Measurements from ENCODE around the gene LPAR4.

DNA sequence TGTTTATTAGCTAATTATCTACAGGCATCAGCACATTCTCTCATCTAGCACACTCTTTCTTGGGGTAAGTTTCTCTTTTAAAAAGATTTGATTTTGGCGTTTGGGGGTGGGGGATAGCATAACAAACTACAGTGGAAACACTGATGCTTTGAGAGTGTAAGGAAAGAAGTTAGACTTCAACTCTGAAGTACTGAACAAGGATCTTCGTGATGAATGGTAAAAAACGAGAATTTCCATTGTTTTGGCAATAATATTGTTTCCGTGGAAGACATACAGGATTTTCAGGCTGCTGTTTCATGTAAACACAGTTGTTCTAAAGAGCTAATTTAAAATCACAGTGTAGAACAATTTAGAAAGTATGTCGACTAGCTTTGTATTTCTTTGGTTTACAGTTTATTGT is 451 bp downstream of the LPAR4 start:
- TF ChIP-seq KLF16 (tag by site-specific recombination; IDR thresholded peaks at IDR 0.05) = no peak
- TF ChIP-seq CTCF (tag by site-specific recombination; IDR thresholded peaks at IDR 0.05) = no peak
- TF ChIP-seq GLI4 (tag by site-specific recombination; IDR thresholded peaks at IDR 0.05) = no peak
- TF ChIP-seq ZNF76 (tag by site-specific recombination; IDR thresholded peaks at IDR 0.05; ENCODE audit: borderline replicate concordance, low read depth) = no peak
- no peak for TF ChIP-seq ZNF138 (tag by site-specific recombination; IDR thresholded peaks at IDR 0.05; ENCODE audit: borderline replicate concordance)
- no peak for TF ChIP-seq BCL11A (tag by site-specific recombination; IDR thresholded peaks at IDR 0.05; ENCODE audit: low read depth)
- TF ChIP-seq ZNF670 (tag by site-specific recombination; IDR thresholded peaks at IDR 0.05; ENCODE audit: low read depth) = no peak
- no peak for TF ChIP-seq ZNF555 (tag by site-specific recombination; conservative IDR thresholded peaks at IDR 0.05)
- no peak for TF ChIP-seq ZNF140 (tag by site-specific recombination; IDR thresholded peaks at IDR 0.05)
- TF ChIP-seq ZNF174 (tag by site-specific recombination; IDR thresholded peaks at IDR 0.05) = no peak
- TF ChIP-seq ZSCAN4 (tag by site-specific recombination; IDR thresholded peaks at IDR 0.05) = no peak
- TF ChIP-seq ZNF24 (tag by site-specific recombination; IDR thresholded peaks at IDR 0.05) = no peak
- TF ChIP-seq, protein P1, sequence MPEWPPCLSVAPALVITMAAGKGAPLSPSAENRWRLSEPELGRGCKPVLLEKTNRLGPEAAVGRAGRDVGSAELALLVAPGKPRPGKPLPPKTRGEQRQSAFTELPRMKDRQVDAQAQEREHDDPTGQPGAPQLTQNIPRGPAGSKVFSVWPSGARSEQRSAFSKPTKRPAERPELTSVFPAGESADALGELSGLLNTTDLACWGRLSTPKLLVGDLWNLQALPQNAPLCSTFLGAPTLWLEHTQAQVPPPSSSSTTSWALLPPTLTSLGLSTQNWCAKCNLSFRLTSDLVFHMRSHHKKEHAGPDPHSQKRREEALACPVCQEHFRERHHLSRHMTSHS (tag by site-specific recombination; IDR thresholded peaks at IDR 0.05) = no peak
- TF ChIP-seq, protein P2, sequence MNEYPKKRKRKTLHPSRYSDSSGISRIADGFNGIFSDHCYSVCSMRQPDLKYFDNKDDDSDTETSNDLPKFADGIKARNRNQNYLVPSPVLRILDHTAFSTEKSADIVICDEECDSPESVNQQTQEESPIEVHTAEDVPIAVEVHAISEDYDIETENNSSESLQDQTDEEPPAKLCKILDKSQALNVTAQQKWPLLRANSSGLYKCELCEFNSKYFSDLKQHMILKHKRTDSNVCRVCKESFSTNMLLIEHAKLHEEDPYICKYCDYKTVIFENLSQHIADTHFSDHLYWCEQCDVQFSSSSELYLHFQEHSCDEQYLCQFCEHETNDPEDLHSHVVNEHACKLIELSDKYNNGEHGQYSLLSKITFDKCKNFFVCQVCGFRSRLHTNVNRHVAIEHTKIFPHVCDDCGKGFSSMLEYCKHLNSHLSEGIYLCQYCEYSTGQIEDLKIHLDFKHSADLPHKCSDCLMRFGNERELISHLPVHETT (tag by site-specific recombination; IDR thresholded peaks at IDR 0.05) = no peak
